ENCODE data around the gene NAT10.

- no peak for TF ChIP-seq CTCF (IDR thresholded peaks at IDR 0.05; ENCODE audit: insufficient read depth, low read depth, low read length)
- TF ChIP-seq EZH2 (IDR thresholded peaks at IDR 0.05; ENCODE audit: insufficient read depth, low read length) = no peak
Observed at GRCh38 chr11:34143048-34143447, 37.6 kb downstream of the NAT10 start.
